ENCODE data around the gene ITGA1. TPM values are rescaled to one million over a fixed set of nuclear protein-coding genes. Genes with fewer than 3 reads are reported as not detected.

ITGA1 gene
- total RNA-seq (2022) (26.4 and 27.4 TPM in 2 replicates), Bru-seq, nascent RNA (percentile 56 among the genes with signal in this experiment), BruChase-seq, experiment 1, labeled RNA remaining after a 2-hour chase (percentile 60 among the genes with signal in this experiment), BruChase-seq, experiment 2, labeled RNA remaining after a 6-hour chase (percentile 64 among the genes with signal in this experiment)
- long read RNA-seq, full-length matches to known transcripts, result 22 of 25 reads
- long read RNA-seq, partial matches to known transcripts, result 1 of 25 reads
- long read RNA-seq, other reads (novel, unspliced or antisense), result 2 of 25 reads

DNA sequence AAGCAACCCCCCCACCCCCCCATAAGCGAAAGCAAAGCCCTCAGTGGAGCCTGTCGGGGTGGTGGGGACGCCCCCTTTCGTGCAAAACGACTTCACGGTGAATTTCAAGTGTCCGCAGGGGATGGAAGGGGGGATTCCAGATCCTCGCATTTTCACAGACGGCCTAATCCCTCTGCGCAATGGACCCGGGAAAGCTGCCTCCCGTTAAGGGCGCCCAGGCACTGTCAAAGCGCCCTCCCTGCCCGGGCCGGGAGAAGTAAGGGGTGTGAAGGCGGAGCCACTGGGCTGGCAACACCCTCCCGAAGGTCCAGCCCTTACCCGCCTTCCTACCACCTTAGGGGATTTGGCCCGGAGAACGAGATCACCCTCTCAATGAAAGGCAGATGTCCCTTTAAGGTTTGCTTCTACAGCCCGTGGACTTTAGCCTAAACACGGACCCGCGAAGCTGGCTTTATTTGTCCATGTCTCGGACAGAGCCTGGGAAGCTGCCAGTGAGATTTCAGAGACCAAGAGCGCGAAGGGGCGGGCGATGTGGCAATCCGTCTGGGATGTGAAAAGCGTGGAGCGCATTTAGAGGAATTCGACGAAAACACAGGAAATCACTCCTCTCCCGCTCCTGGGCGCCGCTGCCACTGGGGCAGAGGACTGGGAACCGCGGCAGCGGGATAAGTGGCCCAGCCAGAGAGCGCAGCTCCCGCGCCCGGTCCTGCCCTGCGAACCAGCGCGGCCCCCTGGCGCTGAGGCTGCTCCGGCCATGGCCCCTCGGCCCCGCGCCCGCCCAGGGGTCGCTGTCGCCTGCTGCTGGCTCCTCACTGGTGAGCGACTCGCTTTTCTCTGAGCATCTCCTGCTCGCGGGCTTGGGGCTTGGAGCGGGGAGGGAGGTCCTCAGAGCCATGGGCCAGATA lies at the start of gene ITGA1, which contains the start of gene PELO:
Gene ITGA1, plus strand, starts transcription at position 317 of the 905 bp plus-strand sequence. Its CDS starts 438 bp downstream, at position 755.
Gene PELO, plus strand, starts transcription at position 317 of the 905 bp plus-strand sequence. CDS start 12,479 bp downstream, outside the sequence.
- Histone ChIP-seq H3K4me3 (ENCODE audit: low read depth, low read length) (peak within 1 kb of the TSS; percentile 62), H3K27me3 (replicated peaks; ENCODE audit: control insufficient read depth, insufficient read depth, low read length) (no peaks in the 10 kb centered on the region), H3K9me3 (no peaks in the 10 kb centered on the region), H3K4me1 (peaks cover 13% of the 10 kb centered on the region), H3K36me3 (ENCODE audit: control insufficient read depth, insufficient read depth, low read length) (no peaks in the 10 kb centered on the region)
- TF ChIP-seq CTCF (IDR thresholded peaks at IDR 0.05; ENCODE audit: insufficient read depth in 1 of 2, low read depth in 1 of 2, low read length in 1 of 2, severe bottlenecking in 1 of 2, unreplicated experiment in 1 of 2), result peak; percentile 43 to 69
- Mint-ChIP-seq H3K4me3 (ENCODE audit: unreplicated experiment) (peak within 1 kb of the TSS; percentile 97), H3K9me3 (ENCODE audit: unreplicated experiment) (no peaks in the 10 kb centered on the region), H3K4me1 (ENCODE audit: low read depth, unreplicated experiment) (peaks cover 34% of the 10 kb centered on the region), H3K36me3 (ENCODE audit: insufficient read depth, unreplicated experiment) (peaks cover 6% of the 10 kb centered on the region), H3K27me3 (ENCODE audit: insufficient read depth, unreplicated experiment) (no peaks in the 10 kb centered on the region), H3K27ac (ENCODE audit: unreplicated experiment) (peak within 1 kb of the TSS; percentile 85)
- intact Hi-C loops (cut with micrococcal nuclease; ENCODE audit: unreplicated experiment), result loop anchor here (1.0 to 2.0 kb wide), 6 partner anchors 12 to 308 kb away; partner anchors contain the start of gene ITGA2
- BruUV-seq (replicated peaks), result no TSS peak
- POLR2A ChIA-PET, result interaction anchor here (1.3 kb wide), 1 partner anchor 11 kb away, joined by 19 read pairs; no protein-coding TSS in a partner anchor
- CTCF ChIA-PET, result interaction anchor here (0.7 to 2.4 kb wide), 7 partner anchors 9 to 161 kb away, joined by 3 to 23 read pairs (median 3); no protein-coding TSS in a partner anchor
- peak; percentile 88 to 90 for DNase-seq

DNA sequence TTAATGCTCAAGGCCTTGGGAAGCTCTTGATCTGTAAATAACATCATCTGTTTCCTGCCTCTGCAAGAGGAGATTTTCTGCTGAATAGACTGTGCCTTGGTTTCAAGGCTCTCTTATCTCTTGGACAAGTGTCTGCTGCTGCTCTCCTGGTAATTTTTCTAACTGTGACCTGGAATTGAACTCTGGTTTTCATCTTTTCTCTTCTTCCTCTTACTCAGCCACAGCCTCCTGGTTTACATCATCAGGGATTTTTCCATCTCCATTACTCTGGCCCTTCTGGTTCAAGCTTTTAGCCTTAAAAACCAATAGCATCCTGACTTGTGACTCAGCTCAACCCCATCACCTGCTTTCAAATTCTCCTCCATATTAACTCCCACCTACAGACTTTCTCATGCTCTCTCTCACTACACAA lies 49.6 kb upstream of the ITGA1 start:
- TF ChIP-seq CTCF (IDR thresholded peaks at IDR 0.05; ENCODE audit: insufficient read depth in 1 of 2, low read depth in 1 of 2, low read length in 1 of 2, severe bottlenecking in 1 of 2, unreplicated experiment in 1 of 2), result no peak
- H3K36me3 Mint-ChIP-seq (ENCODE audit: insufficient read depth, unreplicated experiment), result no peaks in the 10 kb centered on the region
- no TSS peak for BruUV-seq (replicated peaks)
- ChIA-PET POLR2A (no interaction called here), CTCF (no interaction called here)
- no peaks in the 10 kb centered on the region for H3K4me1 ChIP-seq
- H3K4me3 Mint-ChIP-seq (ENCODE audit: unreplicated experiment), result no peak overlapping the region
- H3K27me3 Mint-ChIP-seq (ENCODE audit: insufficient read depth, unreplicated experiment), result peaks cover 2% of the 10 kb centered on the region
- H3K4me1 Mint-ChIP-seq (ENCODE audit: low read depth, unreplicated experiment), result no peaks in the 10 kb centered on the region
- no peak overlapping the region for H3K4me3 ChIP-seq (ENCODE audit: low read depth, low read length)
- no peak for DNase-seq
- no peaks in the 10 kb centered on the region for H3K36me3 ChIP-seq (ENCODE audit: control insufficient read depth, insufficient read depth, low read length)
- intact Hi-C loops (cut with micrococcal nuclease; ENCODE audit: unreplicated experiment), result no loop called here
- H3K27ac Mint-ChIP-seq (ENCODE audit: unreplicated experiment), result no peak overlapping the region
- H3K27me3 ChIP-seq (replicated peaks; ENCODE audit: control insufficient read depth, insufficient read depth, low read length), result no peaks in the 10 kb centered on the region
- no peaks in the 10 kb centered on the region for H3K9me3 Mint-ChIP-seq (ENCODE audit: unreplicated experiment)
- 0 out of 2 replicates have a peak, but pooled peaks cover 3% of the 10 kb centered on the region for H3K9me3 ChIP-seq

DNA sequence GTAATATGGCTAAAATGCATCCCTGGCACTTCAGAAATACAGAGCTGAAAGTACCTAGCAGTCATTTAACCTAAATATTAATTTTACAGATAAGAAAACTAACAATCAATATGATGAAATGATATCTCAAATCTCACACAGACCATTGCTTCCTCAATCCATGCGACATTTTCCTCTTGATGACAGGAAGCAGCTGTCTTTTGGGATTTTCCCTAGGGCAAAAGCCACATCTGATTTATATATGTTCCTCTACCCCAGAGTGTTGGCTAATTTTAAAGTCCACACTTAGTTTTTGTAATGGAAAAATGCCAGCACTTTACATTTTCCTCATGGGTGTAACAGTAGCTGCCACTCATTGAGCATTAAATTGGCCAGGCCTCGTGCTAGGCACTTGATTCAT lies 47.7 kb upstream of the ITGA1 start:
- Mint-ChIP-seq H3K27me3 (ENCODE audit: insufficient read depth, unreplicated experiment) (peaks cover 2% of the 10 kb centered on the region), H3K27ac (ENCODE audit: unreplicated experiment) (no peak overlapping the region), H3K36me3 (ENCODE audit: insufficient read depth, unreplicated experiment) (no peaks in the 10 kb centered on the region), H3K4me3 (ENCODE audit: unreplicated experiment) (no peak overlapping the region), H3K4me1 (ENCODE audit: low read depth, unreplicated experiment) (no peaks in the 10 kb centered on the region), H3K9me3 (ENCODE audit: unreplicated experiment) (no peaks in the 10 kb centered on the region)
- no peak for TF ChIP-seq CTCF (IDR thresholded peaks at IDR 0.05; ENCODE audit: insufficient read depth in 1 of 2, low read depth in 1 of 2, low read length in 1 of 2, severe bottlenecking in 1 of 2, unreplicated experiment in 1 of 2)
- ChIA-PET CTCF (no interaction called here), POLR2A (no interaction called here)
- no peaks in the 10 kb centered on the region for H3K27me3 ChIP-seq (replicated peaks; ENCODE audit: control insufficient read depth, insufficient read depth, low read length)
- H3K4me1 ChIP-seq, result no peaks in the 10 kb centered on the region
- no peak overlapping the region for H3K4me3 ChIP-seq (ENCODE audit: low read depth, low read length)
- 0 out of 2 replicates have a peak, but pooled peaks cover 3% of the 10 kb centered on the region for H3K9me3 ChIP-seq
- no peak for DNase-seq
- H3K36me3 ChIP-seq (ENCODE audit: control insufficient read depth, insufficient read depth, low read length), result no peaks in the 10 kb centered on the region
- intact Hi-C loops (cut with micrococcal nuclease; ENCODE audit: unreplicated experiment), result no loop called here
- BruUV-seq (replicated peaks), result no TSS peak

All from Caco-2 (cell line).